Suppressor macrophage (primary cell): ENCODE results near the gene RHOA.
"Not testable (repeated sequence)": the region's sequence is repeated elsewhere in the genome, so short reads cannot be mapped to it uniquely, and the experiment has no call there.

Experiments
- DNase-seq, 4 experiments: peaks; one replicate each; pipeline ENCODE4 v3.0.0-alpha.2; 2020 to 2022

The RHOA gene

DNA sequence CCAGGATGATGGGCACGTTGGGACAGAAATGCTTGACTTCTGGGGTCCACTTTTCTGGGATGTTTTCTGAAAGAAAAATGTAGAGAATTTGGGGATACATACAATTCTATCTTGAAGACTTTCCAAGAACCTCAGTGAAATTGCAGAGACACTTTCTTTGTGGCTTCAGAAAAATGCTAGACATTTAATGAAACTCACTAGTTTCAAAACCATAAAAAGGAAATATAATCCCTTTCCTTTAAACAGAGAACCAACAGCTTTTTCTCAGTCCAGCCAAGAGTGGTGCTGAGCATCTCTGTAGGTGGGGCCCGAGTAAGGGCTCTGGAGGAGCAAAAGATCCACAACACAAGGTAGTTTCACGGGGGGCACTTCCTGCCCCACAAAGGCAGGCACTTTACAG lies 49.2 kb downstream of the RHOA start:
- no peak for DNase-seq

DNA sequence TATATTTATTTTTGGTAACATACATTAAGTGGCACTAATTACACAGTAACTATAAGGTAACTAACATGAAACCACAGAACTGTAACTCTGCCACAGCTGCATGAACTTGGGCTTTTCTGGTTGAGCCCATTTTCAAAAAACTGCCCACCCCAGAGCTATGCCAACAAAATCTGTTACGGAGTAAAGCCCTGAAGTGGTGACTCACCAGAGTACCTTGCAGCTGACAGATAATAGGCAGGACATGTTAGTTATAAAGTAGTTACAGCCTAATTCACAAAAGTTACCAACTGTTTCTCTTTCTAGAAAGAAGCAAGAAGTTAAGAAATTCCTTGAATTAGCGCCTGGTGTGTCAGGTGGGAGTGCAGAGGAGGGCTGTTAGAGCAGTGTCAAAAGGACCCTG lies 52.2 kb downstream of the RHOA start:
- DNase-seq: no peak

DNA sequence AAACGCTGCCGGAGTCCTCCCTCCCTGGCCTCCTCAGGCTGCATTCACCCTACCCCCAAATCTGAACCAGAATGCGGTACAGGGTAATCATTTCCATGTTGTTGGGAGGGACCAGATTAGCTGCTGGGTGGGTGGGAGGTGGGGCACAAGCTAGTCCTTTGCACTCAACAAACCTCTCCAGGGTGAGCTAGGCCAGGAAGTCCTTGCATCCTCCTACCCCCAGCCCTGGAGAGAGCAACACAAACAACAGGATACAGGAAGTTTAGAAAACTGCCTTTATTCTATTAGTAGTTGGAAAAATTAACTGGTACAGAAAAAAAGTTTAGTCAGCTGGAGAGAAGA lies 52.9 kb downstream of the RHOA start:
- peak in 3 of 4 experiments; percentile 50 to 59 (median 56) for DNase-seq

DNA sequence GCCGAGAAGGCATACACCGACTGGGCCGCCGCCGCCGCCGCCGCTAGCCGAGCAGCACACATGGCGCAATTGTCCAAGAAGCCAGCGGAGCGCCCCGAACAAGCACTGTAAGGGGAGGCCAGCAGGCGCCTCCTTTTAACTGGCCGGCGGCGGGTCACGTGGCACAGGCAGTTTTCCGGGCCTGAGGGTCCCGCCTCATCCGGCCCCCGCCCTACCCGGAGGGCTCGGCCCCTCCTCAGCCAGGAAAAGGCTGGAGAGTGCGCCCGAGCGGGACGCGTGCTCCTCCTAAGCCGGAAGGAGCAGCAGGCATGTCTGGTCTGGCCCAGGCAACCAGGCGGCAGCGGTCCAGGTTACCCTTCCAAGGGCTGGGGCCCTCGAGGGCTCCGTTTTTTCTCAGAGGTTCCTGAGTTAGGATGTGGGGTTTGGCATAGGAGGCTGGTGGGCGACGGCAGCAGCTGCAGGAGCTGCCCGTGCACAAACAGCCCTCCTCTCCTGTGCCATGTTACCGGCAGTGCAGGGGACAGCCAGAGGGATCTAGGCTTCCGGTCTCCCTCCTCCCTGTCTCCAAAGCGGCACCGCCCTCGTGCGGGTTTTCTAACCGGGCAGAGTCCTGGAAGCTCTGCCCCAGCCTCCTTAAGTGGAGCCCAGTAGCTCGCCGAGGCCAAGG lies 53.4 kb downstream of the RHOA start, which contains the start of gene GPX1:
Gene GPX1 (minus strand): TSS at position 137 of the 667 bp plus-strand sequence. CDS start 75 bp downstream, at position 62.
- peak; percentile 97 to 99 (median 98) for DNase-seq

DNA sequence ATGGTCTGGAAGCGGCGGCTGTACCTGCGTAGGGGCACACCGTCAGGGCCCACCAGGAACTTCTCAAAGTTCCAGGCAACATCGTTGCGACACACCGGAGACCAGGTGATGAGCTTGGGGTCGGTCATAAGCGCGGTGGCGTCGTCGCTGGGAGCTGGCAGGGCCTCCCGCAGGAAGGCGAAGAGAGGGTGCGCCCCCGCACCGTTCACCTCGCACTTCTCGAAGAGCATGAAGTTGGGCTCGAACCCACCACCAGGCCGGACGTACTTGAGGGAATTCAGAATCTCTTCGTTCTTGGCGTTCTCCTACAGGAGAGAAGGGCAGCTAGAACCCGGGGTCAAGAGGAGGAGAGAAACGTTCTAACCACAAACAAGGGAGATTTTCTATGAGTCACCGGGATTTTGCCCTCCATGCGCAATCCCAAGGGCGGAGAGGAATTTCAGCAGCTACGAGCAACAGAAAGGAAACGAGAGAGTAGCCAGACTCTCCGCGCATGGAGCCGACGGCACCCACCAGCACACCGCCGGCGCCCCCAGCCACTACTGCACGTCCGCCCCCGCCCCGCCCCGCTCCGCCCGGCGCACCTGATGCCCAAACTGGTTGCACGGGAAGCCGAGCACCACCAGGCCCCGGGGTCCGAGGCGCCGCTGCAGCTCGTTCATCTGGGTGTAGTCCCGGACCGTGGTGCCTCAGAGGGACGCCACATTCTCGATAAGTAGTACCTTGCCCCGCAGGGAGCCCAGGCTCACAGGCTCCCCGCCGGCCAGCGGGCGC lies 54.1 kb downstream of the RHOA start:
- peak; percentile 66 to 82 (median 76) for DNase-seq

DNA sequence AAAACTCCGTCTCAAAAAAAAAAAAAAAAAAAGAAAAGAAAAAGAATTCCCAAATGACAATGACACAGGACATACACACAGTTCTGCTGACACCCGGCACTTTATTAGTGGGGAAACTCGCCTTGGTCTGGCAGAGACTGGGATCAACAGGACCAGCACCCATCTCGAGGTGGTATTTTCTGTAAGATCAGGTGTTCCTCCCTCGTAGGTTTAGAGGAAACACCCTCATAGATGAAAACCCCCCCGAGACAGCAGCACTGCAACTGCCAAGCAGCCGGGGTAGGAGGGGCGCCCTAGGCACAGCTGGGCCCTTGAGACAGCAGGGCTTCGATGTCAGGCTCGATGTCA lies 54.7 kb downstream of the RHOA start:
- peak in 3 of 4 experiments; percentile 19 to 23 (median 22) for DNase-seq

DNA sequence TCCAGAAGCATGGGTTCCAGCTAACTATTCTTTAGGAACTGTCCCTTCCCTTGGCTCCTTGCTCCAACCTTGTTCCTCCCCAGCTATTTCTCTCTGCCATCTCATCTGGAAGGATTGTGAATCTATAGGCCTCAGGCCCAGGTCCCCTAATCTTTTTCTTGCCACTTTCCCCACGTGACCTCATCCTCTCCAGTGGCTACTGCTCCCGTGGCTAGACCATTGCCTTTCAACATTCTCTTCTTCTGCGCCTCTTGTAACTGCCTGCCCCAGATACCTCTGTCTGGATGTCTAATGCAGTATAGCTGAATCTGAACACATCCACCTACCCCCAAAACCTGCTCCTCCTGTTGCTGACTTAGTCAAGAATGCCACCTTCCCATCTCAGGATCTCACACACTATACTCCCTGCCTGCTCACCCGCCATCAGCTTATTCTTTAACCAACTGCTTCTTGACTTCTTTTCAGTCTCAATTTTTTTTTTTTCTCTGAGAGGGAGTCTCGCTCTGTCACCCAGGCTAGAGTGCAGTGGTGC lies 58.8 kb downstream of the RHOA start:
- peak in 3 of 4 experiments; percentile 39 to 51 (median 43) for DNase-seq

DNA sequence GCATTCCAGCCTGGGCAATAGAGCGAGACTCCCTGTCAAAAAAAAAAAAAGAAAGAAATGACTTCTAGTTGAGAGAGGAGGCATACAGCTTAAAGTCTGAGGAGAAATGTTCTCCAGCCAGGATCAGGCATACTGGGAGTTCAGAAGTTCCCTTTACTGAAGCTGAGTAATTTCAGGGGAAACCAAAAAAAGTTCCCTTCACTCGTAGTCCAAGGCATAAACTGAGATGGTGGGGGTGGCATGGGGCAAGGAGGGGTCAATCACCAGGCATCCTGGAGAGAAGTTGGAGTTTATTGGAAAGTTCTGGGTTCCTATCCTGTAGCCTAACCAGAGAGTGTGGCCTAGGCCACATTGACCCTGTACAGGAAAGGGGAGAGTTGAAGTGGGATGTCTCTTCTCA lies 59.5 kb downstream of the RHOA start:
- peak; percentile 39 to 77 (median 69) for DNase-seq

DNA sequence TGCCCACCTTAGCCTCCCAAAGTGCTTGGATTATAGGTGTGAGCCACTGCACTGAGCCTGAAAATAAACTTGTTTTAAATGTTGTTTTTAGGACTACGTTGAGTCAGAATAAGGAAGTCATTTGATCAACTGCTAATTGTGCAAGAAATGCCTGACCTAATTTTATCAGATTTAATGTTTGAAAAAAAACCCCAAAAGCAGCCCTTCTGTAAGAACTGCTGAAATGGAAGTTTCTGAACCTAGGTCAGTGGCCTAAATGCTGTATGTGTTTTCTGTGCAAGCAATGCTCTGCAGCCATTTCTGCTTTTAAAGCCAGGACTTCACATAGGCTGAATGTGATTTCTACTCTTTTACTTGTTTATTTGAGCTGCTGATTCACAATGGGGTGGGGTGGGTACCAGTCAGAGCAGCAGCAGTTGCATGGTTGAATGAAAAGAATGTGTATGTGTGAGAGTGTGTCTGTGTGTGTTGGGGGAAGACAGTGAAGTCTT lies 60.2 kb downstream of the RHOA start:
- DNase-seq: peak; percentile 75 to 96 (median 86)

DNA sequence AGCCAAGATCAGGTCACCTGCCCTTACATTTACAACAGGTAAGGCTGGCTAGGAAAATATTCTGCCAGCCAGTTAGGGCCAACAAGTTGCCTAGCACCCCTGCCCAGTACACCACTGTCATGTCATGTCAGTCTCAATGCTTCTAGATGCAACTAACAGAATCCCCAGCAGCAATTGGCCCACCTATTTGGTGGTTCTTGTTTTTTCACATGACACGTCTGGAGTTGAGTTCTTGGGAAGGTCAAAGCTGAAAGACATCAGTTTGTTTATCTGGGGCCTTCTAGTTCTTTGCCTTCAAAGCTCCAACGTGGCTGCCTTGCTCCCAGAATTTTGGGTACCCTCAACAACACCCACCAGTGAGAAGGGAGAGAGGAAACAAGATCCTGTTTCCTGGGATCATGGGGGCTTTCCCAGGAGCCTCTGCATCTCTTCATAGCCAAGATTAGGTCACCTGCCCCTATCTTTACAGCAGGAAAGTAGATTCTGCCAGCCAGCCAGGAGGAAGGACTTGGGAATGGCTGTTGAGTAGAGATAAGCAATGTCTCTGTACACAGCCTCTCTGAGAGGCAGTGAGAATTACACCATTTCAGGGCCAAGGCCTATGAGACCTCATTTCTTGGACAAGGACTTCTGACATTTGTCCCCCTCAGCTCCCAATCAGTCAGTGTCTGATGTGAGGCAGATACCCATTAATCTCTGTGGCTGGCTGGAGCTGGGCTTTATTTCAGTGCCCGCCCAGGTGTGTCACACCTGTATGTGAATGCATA lies 62.2 kb downstream of the RHOA start:
- peak in 3 of 4 experiments; percentile 36 to 50 (median 43) for DNase-seq

DNA sequence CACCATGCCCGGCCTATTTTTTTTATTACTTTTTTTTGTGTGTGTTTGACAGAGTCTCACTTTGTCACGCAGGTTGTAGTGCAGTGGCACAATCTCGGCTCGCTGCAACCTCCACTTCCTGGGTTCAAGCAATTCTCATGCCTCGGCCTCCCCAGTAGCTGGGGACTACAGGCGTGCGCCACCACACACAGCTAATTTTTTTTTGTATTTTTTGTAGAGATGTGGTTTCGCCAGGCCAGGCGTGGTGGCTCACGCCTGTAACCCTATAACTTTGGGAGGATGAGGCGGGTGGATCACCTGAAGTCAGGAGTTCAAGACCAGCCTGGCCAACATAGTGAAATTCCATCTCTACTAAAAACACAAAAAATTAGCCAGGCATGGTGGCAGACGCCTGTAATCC lies 63.4 kb downstream of the RHOA start:
- not testable (repeated sequence) for DNase-seq

DNA sequence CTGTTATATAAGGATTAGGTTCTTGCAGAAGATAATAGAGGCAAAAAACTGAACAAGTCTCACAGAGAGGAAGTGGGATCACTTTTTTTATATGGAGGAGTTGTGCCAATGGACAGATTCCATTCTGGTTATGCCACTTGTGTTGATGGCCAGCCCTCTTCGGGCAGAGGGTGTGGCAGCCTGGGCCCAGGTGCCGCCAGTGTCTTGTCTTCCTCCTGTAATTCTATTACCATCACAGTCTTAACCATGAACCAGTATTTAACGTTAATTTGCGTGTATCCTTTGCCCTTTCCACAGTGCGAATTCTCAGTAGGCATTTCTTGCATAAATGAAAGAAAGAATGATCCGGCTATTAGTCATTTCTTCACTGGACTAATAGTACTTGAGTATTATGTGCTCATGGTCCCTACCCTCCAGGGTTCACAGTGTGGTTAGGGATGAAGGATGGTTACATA lies 65.0 kb downstream of the RHOA start:
- peak in 3 of 4 experiments; percentile 44 to 65 (median 59) for DNase-seq

DNA sequence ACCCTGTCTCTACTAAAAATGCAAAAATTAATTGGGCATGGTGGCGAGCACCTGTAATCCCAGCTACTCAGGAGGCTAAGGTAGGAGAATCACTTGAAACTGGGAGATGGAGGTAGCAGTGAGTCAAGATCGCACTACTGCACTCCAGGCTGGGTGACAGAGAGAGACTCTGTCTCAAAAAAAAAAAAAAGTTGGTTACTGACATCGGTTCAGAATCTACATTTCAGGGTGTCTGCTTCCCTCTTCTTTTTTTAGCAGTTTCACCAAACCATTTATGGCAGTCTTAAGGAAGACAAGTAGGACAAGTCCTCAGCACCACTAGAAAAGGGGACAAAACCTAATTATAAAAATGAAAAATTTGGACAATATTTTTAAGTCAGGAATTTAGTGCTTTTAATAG lies 68.6 kb downstream of the RHOA start:
- DNase-seq: peak; percentile 38 to 83 (median 70)

DNA sequence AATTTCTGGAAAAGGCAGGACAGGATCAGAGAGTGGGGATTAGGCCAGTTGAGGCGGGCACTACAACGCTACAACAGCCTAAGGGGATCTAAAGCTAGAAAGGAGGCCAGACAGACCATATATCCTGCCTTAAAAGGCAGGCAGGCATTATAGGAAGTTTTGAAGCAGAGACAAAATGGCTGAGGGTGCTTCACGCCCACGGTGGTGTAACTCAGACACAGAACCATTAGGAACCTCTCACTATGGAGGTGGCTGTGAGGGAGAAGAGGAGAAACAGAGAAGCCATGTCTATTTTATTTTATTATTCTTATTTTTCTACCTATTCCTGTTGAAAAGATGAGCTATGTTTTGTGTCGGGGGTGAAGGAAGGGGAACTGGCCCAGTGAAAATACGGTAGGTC lies 69.8 kb downstream of the RHOA start:
- peak; percentile 39 to 62 (median 56) for DNase-seq

DNA sequence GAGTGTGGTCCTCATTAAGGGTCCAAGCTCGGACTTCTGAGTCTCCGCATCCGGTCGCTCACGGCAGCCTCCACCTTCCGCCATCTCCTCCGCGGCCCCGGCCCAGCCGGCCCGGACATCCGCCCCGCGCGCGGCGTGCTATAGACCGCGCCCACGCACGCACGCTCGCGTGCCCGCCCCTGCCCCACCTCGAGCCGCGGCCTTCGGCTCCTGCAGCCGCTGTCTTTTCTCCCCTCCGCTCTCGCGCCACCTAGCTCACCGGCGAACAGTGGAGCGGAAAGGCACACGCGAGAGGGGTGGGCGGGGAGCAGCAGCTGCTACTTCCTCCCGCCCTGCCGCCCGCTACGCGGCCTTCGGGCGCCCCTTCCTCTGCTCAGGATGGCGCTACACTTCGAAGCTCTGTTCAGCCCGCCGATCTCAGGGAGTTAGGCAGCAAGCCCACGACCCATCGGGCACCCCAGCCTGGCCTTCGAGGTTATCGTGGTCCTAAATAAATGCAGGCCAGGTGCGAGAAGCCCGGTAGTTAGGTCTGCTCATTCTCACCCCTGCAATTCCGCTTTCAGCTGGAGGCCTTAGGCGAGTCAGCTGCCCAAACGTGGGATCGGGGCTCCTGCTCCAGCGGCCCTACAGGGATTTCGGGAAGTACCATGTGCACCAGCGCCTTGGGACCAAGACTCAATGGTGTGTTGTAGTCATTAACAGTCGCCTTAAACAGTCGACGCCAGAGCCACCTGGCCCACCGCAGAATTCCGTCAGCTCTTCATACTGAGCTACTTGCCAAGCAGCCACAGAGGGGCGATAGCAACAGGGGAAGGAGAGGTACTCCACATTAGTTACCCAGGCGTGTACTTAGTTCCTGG lies 71.6 kb downstream of the RHOA start, which contains the start of gene USP4:
Gene USP4 (minus strand): TSS at position 113 of the 860 bp plus-strand sequence. CDS start 29 bp downstream, at position 84.
- peak; percentile 92 to 98 (median 96) for DNase-seq

DNA sequence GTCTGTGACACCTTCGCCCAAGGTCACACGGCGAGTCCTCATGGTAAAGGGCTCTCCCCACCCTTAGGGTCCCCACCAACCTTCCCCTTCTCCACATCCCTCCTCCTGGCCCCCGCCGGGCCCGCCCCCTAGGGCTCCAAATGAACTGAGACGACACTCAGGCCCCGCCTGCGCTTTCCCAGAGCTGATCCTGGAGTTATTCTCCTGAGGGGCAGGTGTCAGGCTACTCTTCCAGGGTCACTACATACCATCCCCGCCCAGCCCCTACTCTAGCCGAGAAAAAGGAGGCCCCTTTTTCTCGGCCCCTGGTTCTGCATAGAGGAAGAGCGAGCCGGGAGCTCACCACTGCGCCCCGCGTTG lies 72.2 kb downstream of the RHOA start:
- DNase-seq: peak; percentile 28 to 58 (median 36)

DNA sequence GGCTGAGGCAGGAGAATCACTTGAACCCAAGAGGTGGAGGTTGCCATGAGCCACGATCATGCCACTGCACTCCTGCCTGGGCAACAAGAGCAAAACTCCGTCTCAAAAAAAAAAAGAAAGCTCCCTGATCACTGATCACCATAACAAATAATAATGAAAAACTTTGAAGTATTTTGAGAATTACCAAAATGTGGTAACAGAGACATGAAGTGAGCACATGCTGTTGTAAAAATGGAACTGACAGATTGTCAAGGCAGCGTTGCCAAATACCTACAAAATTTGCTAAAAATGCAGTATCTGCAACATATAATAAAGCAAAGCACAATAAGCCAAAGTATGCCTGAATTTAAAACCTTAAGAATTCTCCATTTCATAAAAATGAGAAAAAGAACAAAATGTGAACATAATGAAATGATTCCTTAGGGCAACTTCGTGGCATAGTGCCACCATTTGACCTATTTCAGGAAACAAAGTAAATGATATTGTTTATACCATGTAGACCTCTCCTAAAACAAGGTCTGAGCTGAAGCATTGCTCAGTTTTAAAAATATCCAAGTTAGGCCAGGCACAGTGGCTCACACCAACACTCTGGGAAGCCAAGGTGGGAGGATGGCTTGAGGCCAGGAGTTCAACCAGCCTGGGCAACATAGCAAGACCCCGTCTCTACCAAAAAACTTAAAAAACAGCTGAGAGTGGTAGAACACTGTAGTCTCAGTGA lies 77.7 kb downstream of the RHOA start:
- no peak for DNase-seq

DNA sequence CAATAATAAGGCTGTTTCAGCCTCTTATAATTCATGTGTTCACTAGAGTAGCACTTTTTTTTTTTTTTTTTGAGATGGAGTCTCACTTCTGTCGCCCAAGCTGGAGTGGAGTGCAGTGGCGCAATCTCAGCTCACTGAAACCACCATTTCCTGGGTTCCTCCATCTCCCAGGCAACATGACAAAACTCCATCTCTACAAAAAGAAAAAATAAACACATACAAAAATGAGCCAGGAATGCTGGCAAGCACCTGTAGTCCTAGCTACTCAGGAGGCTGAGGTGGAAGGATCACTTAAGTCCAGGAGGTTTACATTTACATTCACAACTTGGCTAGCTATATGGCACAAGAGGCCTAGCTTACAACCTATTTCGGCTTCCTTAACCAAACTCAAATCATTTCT lies 78.7 kb downstream of the RHOA start:
- DNase-seq: peak; percentile 52 to 80 (median 77)

DNA sequence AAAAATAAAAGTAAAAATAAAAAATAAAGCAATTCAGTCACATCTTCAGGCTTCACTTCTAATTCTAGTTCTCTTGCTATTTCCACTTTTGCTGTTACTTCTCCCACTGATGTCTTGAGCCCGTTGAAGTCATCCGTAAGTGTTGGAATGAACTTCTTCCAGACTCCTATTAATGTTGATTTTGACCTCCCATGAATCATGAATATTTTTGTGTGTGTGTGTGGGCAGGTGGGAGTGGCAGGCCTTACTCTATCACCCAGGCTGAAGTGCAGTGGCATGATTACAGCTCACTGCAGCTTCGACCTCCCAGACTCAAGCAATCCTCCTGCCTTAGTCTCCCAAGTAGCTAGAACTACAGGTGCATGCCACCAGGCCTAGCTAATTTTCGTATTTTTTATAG lies 82.6 kb downstream of the RHOA start:
- DNase-seq: peak in 3 of 4 experiments; percentile 15 to 57 (median 28)

DNA sequence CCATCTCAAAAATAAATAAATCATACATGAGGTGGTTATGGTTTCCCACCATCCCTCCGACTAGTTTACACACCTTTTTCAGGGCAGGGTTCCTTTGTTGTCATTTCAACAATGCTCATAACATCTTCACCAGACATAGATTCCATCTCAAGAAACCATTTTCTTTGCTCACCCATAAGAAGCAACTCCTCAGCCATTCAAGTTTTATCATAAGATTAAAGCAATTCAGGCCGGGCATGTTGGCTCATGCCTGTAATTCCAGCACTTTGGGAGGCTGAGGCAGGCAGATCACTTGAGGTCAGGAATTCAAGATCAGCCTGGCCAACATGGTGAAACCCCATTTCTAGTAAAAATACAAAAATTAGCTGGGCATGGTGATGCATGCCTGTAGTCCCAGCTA lies 83.4 kb downstream of the RHOA start:
- DNase-seq: not testable (repeated sequence)

DNA sequence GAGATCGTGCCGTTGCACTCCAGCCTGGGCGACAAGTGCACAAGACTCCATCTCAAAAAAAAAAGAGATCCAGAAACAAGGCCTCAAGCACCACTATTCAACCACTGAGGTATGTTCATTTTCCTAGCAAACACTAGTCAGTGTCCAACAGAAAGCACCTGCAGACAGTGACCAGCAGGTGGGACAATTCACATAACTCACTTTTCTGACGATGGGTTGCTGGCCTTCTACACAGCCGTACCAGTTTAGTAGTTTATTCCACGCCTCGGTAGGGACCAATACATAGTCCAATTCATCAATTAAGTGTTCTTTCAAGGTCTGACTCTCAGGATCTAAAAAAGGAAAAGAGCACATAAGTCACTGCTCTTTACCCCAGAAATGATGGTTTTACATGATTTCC lies 84.3 kb downstream of the RHOA start:
- DNase-seq: peak in 1 of 4 experiments; percentile 17
